Measurements from ENCODE around the gene RPS5.

DNA sequence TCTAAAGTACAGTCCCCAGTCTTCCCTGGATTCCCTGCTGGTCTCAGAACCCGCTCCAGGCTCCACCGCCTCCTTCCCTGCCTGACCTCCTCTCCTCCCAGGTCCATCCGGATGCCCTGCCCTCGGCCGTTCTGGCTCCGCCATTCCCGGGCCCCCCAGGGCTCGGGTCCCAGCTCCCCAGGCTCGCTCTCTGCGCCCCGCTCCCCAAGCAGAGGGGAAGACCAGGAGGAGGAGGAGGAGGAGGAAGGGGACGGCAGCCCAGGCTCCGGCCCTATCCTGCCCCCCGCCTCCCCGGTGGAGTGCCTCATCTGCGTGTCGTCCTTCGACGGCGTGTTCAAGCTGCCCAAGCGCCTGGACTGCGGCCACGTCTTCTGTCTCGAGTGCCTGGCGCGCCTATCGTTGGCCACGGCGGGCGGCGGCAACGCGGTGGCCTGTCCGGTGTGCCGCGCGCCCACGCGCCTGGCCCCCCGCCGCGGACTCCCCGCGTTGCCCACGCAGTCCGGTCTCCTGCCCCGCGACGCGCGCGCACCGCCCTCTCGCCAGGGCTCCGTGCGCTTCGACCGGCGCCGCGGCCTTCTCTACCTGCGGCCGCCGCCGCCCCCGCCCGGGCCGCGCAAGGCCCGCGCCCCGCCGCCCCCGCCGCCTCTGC, 9.0 kb downstream of the RPS5 start:
- TF ChIP-seq, protein P1, sequence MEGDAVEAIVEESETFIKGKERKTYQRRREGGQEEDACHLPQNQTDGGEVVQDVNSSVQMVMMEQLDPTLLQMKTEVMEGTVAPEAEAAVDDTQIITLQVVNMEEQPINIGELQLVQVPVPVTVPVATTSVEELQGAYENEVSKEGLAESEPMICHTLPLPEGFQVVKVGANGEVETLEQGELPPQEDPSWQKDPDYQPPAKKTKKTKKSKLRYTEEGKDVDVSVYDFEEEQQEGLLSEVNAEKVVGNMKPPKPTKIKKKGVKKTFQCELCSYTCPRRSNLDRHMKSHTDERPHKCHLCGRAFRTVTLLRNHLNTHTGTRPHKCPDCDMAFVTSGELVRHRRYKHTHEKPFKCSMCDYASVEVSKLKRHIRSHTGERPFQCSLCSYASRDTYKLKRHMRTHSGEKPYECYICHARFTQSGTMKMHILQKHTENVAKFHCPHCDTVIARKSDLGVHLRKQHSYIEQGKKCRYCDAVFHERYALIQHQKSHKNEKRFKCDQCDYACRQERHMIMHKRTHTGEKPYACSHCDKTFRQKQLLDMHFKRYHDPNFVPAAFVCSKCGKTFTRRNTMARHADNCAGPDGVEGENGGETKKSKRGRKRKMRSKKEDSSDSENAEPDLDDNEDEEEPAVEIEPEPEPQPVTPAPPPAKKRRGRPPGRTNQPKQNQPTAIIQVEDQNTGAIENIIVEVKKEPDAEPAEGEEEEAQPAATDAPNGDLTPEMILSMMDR (IDR thresholded peaks at IDR 0.05; ENCODE audit: low read length): no peak
- no peak for TF ChIP-seq EZH2 (IDR thresholded peaks at IDR 0.05; ENCODE audit: borderline replicate concordance, low read length)
